Measurements from ENCODE around the gene ADAM20.
"Not testable (repeated sequence)": the region's sequence is repeated elsewhere in the genome, so short reads cannot be mapped to it uniquely, and the experiment has no call there.

The ADAM20 gene

DNA sequence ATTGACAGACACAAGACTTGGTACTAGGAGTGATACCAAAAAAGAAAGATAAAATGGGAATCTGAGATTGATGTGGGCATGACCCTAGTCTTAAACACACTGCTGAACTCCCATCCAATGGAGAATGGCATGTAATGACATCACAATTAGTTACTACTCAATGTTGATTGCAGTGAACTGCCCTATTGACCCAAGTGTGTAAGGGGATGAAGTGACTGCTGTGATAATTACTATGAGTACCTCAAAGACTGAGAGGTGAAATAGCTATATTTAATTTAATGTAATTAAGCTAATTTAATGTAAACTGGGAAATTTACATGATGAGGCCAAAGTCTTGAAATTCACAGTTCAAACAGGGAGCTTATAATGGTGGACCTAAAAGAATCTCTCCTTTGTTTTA, at the start of gene ADAM20:
Gene ADAM20, minus strand, starts transcription at position 101 of the 400 bp plus-strand sequence. CDS start 10,247 bp downstream, outside the sequence.
- no peak for DNase-seq (ENCODE audit: low spot score)

GRCh38 chr14:70576891-70577290, 42.1 kb upstream of the ADAM20 start:
- no peak for DNase-seq (ENCODE audit: low spot score)

DNA sequence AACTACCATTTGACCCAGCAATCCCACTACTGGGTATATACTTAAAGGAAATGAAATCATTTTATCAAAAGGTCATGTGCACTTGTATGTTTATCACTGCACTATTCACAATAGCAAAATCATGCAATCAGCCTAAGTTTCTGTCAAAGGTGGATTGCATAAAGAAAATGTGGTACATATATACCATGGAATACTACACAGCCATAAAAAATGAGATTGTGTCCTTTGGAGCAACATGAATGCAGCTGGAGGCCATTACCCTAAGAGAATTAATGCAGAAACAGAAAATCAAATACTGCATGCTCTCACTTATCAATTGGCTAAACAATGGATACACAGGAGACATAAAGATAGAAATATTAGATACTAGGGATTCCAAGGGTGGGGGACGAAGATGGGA, 38.2 kb upstream of the ADAM20 start:
- DNase-seq (ENCODE audit: low spot score): no peak

DNA sequence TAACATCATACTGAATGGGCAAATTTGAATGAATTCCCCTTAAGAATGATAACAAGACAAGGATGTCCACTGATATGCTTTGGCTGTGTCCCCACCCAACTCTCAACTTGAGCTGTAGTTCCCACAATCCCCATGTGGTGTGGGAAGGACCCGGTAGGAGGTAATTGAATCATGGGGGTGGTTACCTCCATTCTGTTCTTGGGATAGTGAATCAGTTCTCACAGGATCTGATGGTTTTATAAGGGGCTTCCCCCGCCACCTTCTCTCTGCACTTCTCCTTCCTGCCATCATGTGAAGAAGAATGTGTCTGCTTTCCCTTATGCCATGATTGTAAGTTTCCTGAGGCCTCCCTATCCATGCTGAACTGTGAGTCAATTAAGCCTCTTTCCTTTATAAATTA, 36.3 kb upstream of the ADAM20 start:
- DNase-seq (ENCODE audit: low spot score): no peak

DNA sequence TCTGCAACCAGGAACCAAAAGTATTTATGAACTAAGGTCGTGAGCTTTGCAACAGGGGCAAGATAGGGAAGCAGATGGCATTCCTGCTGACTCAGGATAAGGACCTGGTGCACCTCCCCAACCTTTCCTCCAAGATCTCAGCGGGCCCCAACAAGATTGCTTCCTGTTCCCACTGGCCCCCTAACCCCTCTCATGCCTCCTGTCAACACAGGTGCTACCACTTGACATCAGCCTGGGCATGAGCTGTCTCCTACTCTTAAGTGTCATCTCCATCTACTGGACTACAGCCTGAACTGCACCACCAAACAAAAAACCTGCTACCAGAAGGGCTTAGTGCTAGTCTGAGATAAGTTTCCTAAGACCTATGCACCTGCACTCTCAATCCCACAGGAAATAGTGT, 33.0 kb upstream of the ADAM20 start:
- DNase-seq (ENCODE audit: low spot score): no peak

- no peak for DNase-seq (ENCODE audit: low spot score)
Measured at GRCh38 chr14:70563869-70564268, 29.1 kb upstream of the ADAM20 start.

DNA sequence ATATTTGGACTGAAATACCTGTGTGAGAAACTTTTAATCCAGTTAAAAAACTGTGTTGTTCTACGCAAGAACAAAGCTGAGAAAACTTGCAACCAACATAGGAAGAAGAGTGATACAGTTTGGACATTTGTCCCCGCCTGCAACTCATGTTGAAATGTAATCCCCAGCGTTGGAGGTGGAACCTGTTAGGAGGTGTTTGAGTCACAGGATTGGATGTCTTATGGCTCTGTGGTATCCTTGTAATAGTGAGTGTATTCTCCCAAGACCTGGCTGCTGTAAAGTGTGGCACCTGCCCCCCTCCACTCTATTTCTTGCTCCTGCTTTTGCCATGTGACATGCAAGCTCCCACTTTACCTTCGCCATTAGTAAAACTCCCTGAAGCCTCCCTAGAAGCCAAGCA, 28.6 kb upstream of the ADAM20 start:
- DNase-seq (ENCODE audit: low spot score): no peak

GRCh38 chr14:70558356-70558755, 23.6 kb upstream of the ADAM20 start:
- no peak for DNase-seq (ENCODE audit: low spot score)

DNA sequence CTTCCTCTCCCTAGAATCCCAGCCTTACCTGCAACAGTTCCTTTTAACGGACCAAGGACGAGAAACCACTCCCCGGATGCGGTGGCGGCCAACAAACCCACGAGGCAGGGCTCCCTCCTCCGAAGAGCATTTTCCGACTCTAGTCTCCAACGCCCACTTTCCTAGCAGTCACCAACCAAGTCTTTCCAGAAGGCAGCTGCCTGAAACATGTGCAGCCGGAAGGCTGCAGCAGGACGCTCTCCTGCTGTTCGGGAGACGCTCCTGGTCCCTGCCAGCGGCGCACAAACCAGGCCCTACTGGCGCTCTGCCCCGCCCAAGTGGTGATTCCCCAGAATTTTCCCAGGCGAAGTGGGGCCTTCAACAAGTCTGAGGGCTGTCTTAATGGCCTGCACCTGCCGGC, 21.1 kb upstream of the ADAM20 start:
- DNase-seq (ENCODE audit: low spot score): no peak

- no peak for DNase-seq (ENCODE audit: low spot score)
Measured at GRCh38 chr14:70538087-70538486, 3.3 kb upstream of the ADAM20 start.

DNA sequence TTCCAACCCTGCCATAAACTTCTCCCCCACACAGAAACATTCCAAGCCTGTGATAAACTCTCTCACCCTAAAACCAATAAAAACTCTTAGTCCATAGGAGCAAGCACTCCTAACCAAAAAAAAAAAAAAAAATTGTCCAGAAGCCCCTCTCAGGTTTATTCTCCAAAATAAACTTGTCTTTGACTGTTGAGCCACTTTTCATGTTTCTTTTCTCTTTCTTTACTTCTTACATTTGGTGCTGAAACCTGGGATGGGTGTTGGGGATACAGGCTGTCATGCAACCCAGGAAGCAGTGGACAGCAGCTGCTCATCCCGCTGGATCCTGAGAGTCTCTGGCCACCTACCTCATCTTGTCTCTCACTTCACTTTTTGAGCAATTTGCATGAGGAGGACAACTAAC, 2.0 kb upstream of the ADAM20 start:
- DNase-seq (ENCODE audit: low spot score): no peak

- no peak for DNase-seq (ENCODE audit: low spot score)
Measured at GRCh38 chr14:70530417-70530816, 4.4 kb downstream of the ADAM20 start.

- DNase-seq (ENCODE audit: low spot score): no peak
Measured at GRCh38 chr14:70527501-70528105, 7.2 kb downstream of the ADAM20 start.

DNA sequence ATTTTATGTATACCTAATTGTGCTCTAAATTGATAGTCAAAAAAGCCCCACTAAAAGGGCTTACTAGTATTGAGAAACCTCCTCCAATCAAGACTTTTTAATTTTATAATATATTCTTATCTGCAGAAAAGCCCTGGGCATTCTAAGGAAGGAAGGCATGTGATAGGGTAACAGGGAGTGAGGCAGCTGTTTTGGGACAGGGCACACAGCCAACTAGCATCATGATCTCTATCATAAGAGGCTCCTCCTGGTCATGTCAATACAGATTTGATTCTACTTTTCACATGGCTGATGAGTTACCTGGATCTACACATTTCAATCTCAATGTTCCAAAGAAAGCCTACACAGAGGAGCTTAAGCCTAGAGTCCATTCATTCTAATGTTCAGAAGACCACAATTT, 9.1 kb downstream of the ADAM20 start:
- no peak for DNase-seq (ENCODE audit: low spot score)

DNA sequence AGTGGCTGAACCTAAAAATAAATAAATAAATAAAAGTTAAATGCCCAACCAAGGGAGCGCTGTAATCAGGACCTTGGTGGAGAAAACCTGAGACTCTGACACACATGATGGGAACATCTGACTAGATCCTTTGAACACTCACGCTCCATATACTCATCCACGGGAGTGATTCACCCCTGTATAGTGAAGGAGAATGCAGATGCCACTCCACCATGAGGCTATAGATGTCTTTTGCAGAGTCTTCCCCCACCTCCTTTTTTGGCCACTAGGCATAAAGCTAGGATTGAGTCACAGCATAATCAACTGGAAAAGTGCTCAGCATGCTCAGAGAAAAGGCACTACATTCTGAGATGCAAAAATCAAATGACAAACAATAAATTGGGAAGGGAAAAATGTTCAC, 19.0 kb downstream of the ADAM20 start:
- DNase-seq (ENCODE audit: low spot score): no peak

DNA sequence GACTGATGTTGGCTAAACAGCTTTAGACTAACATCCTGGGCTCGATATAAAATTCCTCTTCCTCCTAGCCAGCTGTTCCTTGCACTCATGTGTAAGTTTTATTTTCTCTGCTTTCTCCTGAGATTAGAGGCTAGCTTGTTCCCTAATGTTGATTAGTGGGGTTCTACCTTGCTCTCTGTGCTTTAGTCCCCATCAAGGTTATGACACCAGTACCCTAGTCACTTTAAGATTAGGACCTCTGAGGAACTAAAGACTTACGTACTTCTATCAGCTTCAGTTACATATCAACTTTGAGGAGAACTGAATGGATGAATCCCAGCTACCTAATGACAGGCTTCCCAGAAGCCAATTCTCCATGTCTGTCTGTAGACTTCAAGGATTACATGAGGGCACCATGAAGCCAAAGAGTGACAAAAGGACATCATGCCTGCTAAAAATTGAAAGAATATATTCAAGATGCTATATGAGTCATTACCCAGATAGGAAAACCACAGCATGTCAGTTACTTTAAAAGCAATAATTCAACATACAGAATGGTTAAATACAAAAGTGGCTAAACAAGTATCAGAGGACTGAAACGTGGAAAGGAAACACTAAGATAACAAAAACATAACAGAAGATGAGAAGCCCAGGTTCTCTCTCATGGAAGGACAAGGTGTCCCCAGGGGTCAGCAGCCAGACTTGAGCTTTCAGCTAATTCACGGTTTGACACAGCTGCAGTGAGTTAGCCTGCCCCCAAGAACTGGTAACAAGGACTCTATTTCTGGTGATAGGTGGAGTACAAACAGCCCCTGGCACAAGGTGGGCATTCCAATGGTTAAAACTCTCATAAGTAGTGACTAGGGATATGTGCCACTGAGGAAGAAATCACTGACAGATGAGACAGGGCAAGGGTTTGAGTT, 20.4 kb downstream of the ADAM20 start:
- DNase-seq (ENCODE audit: low spot score): no peak

GRCh38 chr14:70498191-70498590, 36.6 kb downstream of the ADAM20 start:
- no peak for DNase-seq (ENCODE audit: low spot score)

DNA sequence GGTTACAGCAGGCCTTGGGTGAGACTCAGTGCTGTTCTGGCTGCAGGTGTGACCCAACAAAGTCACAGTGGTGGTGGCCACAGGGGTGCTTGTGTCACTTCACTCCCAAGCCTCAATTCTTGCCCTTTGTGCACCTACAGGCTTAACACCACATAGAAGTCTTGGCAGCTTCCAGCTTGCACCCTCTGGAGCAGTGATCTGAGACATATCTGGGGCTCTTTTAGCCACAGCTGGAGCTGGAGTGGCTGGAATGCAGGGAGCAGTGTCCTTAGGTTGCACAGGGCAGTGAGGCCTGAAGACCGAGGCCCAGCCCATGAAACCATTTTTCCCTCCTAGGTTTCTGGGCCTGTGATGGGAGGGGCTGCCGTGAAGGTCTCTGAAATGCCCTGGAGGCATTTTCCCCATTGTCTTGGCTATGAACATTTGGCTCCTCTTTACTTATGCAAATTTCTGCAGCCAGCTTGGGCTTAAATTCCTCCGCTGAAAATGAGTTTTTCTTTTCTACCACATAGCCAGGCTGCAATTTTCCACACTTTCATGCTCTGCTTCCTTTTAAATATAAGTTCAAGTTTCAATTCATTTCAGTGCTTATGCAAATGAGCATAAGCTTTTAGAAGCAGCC, 45.1 kb downstream of the ADAM20 start:
- no peak for DNase-seq (ENCODE audit: low spot score)

DNA sequence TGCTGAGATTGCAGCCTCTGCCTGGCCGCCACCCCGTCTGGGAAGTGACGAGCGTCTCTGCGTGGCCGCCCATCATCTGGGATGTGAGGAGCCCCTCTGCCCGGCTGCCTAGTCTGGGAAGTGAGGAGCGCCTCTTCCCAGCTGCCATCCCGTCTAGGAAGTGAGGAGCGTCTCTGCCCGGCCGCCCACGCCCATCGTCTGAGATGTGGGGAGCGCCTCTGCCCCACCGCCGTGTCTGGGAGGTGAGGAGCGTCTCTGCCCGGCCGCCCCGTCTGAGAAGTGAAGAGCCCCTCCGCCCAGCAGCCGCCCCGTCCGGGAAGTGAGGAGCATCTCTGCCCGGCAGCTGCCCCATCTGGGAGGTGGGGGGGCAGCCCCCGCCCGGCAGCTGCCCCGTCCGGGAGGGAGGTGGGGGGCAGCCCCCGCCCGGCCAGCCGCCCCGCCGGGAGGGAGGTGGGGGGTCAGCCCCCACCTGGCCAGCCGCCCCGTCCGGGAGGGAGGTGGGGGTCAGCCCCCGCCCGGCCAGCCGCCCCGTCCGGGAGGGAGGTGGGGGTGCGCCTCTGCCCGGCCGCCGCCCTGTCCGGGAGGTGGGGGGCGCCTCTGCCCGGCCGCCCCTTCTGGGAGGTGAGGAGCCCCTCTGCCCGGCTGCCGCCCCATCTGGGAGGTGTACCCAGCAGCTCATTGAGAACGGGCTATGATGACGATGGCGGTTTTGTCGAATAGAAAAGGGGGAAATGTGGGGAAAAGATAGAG, 57.3 kb downstream of the ADAM20 start:
- DNase-seq (ENCODE audit: low spot score): not testable (repeated sequence)

- DNase-seq (ENCODE audit: low spot score): not testable (repeated sequence)
Measured at GRCh38 chr14:70475459-70475858, 59.3 kb downstream of the ADAM20 start.

- DNase-seq (ENCODE audit: low spot score): no peak
Measured at GRCh38 chr14:70473825-70474224, 61.0 kb downstream of the ADAM20 start.
